OCI-LY3 (cell line): ENCODE measurements around the gene SEC14L3.

Source experiments
- H2AFZ ChIP-seq: fragments of 200-600, 300-600 bp; shearing (Covaris generic); 2 replicates; pipeline ENCODE4 v1.6.0; 2014; ENCODE audit warnings: antibody characterized with exemption, low read depth, low read length
- H3K27ac ChIP-seq: fragments of 200-600, 300-600 bp; sonication (generic); 2 replicates; pipeline ENCODE4 v1.5.1; 2014; ENCODE audit warnings: mild to moderate bottlenecking, low read length, moderate library complexity, mixed read lengths
- H3K27me3 ChIP-seq: fragments of 200-600, 300-600 bp; sonication (generic); 2 replicates; pipeline ENCODE4 v1.6.1; 2014; ENCODE audit warnings: low read depth, low read length, mixed read lengths
- H3K36me3 ChIP-seq: fragments of 200-600, 300-600 bp; sonication (generic); replicated peaks from 2 replicates; pipeline ENCODE3; 2014; ENCODE audit warnings: low read depth, low read length, mixed read lengths
- H3K4me1 ChIP-seq: fragments of 300-600, 200-600 bp; sonication (generic); 2 replicates; pipeline ENCODE4 v1.6.1; 2014; ENCODE audit warnings: low read length, mixed read lengths
- H3K4me2 ChIP-seq: fragments of 200-600, 300-600 bp; sonication (generic); 2 replicates; pipeline ENCODE4 v1.6.1; 2014; ENCODE audit warnings: low read length, mixed read lengths
- H3K4me3 ChIP-seq: fragments of 300-600, 200-600 bp; sonication (generic); 2 replicates; pipeline ENCODE4 v1.5.1; 2014; ENCODE audit warnings: antibody characterized with exemption, mild to moderate bottlenecking, low read length, moderate library complexity
- H3K79me2 ChIP-seq: fragments of 300-600, 200-600 bp; shearing (Covaris generic); 2 replicates; pipeline ENCODE4 v1.6.1; 2014; ENCODE audit warnings: mild to moderate bottlenecking, low read length, mixed read lengths
- H3K9ac ChIP-seq: fragments of 300-600, 200-600 bp; shearing (Covaris generic); 2 replicates; pipeline ENCODE4 v1.6.0; 2014; ENCODE audit warnings: mild to moderate bottlenecking, low read length, moderate library complexity
- H3K9me3 ChIP-seq: fragments of 200-600, 300-600 bp; shearing (Covaris generic); 2 replicates; pipeline ENCODE4 v1.6.1; 2014; ENCODE audit warnings: low read length, mixed read lengths; ENCODE audit not compliant: insufficient read depth
- H4K20me1 ChIP-seq: fragments of 200-600, 300-600 bp; sonication (generic); 2 replicates; pipeline ENCODE4 v1.6.1; 2016; ENCODE audit warnings: low read length, mixed read lengths; ENCODE audit not compliant: insufficient read depth
- CTCF ChIP-seq: fragments of 200-600, 300-600 bp; sonication (generic); IDR thresholded peaks from 2 replicates; pipeline ENCODE4 v1.5.1; 2014; ENCODE audit warnings: antibody characterized with exemption, low read length, low read depth
- EZH2phosphoT487 ChIP-seq: fragments of 200-600 bp; shearing (Covaris generic); IDR thresholded peaks from 2 replicates; pipeline ENCODE4 v1.6.1; 2018; ENCODE audit warnings: antibody characterized with exemption, mixed run types, low read depth

Gene SEC14L3

GRCh38 chr22:30471616-30472318 is at the start of gene SEC14L3:
SEC14L3 (minus strand) TSS chr22:30472017; CDS start chr22:30471958, 59 bp downstream.
- H3K27ac ChIP-seq, result no peak within 1 kb of the TSS
- no peaks in the 10 kb centered on the region for H3K36me3 ChIP-seq
- H3K79me2 ChIP-seq, result no peaks in the 10 kb centered on the region
- peaks cover 45% of the 10 kb centered on the region for H3K27me3 ChIP-seq
- H3K4me1 ChIP-seq, result no peaks in the 10 kb centered on the region
- no peak within 1 kb of the TSS for H3K4me3 ChIP-seq
- no peaks in the 10 kb centered on the region for H4K20me1 ChIP-seq
- TF ChIP-seq CTCF (no peak), EZH2phosphoT487 (no peak)
- H3K9ac ChIP-seq, result no peak within 1 kb of the TSS
- no peak within 1 kb of the TSS for H3K4me2 ChIP-seq
- no peak within 1 kb of the TSS for H2AFZ ChIP-seq
- H3K9me3 ChIP-seq, result no peaks in the 10 kb centered on the region

GRCh38 chr22:30519842-30520425 is 48.1 kb upstream of the SEC14L3 start:
- no peak overlapping the region for H3K4me3 ChIP-seq
- no peak overlapping the region for H3K27ac ChIP-seq
- H3K4me2 ChIP-seq, result no peak overlapping the region
- no peaks in the 10 kb centered on the region for H3K4me1 ChIP-seq
- no peaks in the 10 kb centered on the region for H3K36me3 ChIP-seq
- TF ChIP-seq CTCF (no peak), EZH2phosphoT487 (no peak)
- H3K9ac ChIP-seq, result no peak overlapping the region
- H4K20me1 ChIP-seq, result no peaks in the 10 kb centered on the region
- no peaks in the 10 kb centered on the region for H3K79me2 ChIP-seq
- H2AFZ ChIP-seq, result no peak overlapping the region
- H3K9me3 ChIP-seq, result no peaks in the 10 kb centered on the region
- H3K27me3 ChIP-seq, result peaks cover 19% of the 10 kb centered on the region; the same call in 1 of the 2 replicates

GRCh38 chr22:30516731-30517130 is 44.9 kb upstream of the SEC14L3 start:
- no peaks in the 10 kb centered on the region for H3K36me3 ChIP-seq
- no peak overlapping the region for H3K27ac ChIP-seq
- no peaks in the 10 kb centered on the region for H4K20me1 ChIP-seq
- no peaks in the 10 kb centered on the region for H3K9me3 ChIP-seq
- no peak overlapping the region for H3K9ac ChIP-seq
- H2AFZ ChIP-seq, result no peak overlapping the region
- no peak overlapping the region for H3K4me2 ChIP-seq
- no peaks in the 10 kb centered on the region for H3K4me1 ChIP-seq
- TF ChIP-seq CTCF, result no peak
- no peak for TF ChIP-seq EZH2phosphoT487
- no peak overlapping the region for H3K4me3 ChIP-seq
- peaks cover 3% of the 10 kb centered on the region; the same call in 1 of the 2 replicates for H3K27me3 ChIP-seq
- H3K79me2 ChIP-seq, result no peaks in the 10 kb centered on the region

- no peaks in the 10 kb centered on the region for H3K9me3 ChIP-seq
- H2AFZ ChIP-seq, result no peak overlapping the region
- H3K36me3 ChIP-seq, result no peaks in the 10 kb centered on the region
- H3K4me3 ChIP-seq, result no peak overlapping the region
- H4K20me1 ChIP-seq, result no peaks in the 10 kb centered on the region
- H3K27me3 ChIP-seq, result peaks cover 3% of the 10 kb centered on the region; the same call in 1 of the 2 replicates
- H3K4me2 ChIP-seq, result no peak overlapping the region
- H3K27ac ChIP-seq, result no peak overlapping the region
- no peaks in the 10 kb centered on the region for H3K79me2 ChIP-seq
- no peak for TF ChIP-seq EZH2phosphoT487
- TF ChIP-seq CTCF, result no peak
- no peak overlapping the region for H3K9ac ChIP-seq
- H3K4me1 ChIP-seq, result no peaks in the 10 kb centered on the region
Observed at GRCh38 chr22:30516273-30516672, 44.5 kb upstream of the SEC14L3 start.
